ENCODE measurements around the gene CYP19A1.

DNA sequence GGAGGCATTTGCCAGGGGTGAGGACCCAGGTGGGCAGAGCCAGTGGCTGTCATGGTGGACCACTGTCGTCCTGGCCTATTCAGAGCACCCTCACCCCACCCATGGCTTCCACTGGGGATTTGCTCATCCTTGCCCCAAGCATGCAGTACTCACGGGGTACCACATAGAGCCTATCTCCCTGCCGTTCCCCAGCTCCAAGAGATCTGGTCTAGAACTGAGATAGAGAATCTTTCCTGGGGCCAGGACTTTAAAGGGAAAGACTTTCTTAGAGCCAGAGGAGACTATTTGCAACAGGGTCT, 166.8 kb downstream of the CYP19A1 start:
- TF ChIP-seq POLR2AphosphoS5 (IDR thresholded peaks at IDR 0.05; ENCODE audit: low read depth, low read length), result no peak
- no peak for TF ChIP-seq POLR2A (IDR thresholded peaks at IDR 0.05; ENCODE audit: low read depth, low read length)
- no peak for TF ChIP-seq TAF1 (IDR thresholded peaks at IDR 0.05; ENCODE audit: low read depth, low read length)
- no peak for TF ChIP-seq SPI1 (IDR thresholded peaks at IDR 0.05; ENCODE audit: low read depth, low read length)
- no peak for TF ChIP-seq PAX5 (IDR thresholded peaks at IDR 0.05; ENCODE audit: insufficient read depth, low read length, severe bottlenecking)
- TF ChIP-seq POU2F2 (IDR thresholded peaks at IDR 0.05; ENCODE audit: low read depth, low read length), result no peak
